Heart left ventricle (tissue), 16 donors: ENCODE data around the gene CHCHD6. TPM values are rescaled to one million over a fixed set of nuclear protein-coding genes. Genes with fewer than 3 reads are reported as not detected.

Source experiments
- ATAC-seq, 4 donors: fragments of 200-7000 bp; cut with Tn5 transposase; one replicate each; pipeline ENCODE4 v1.9.1; 2020 to 2022; ENCODE audit warnings: moderate library complexity in 4 of 4, mild to moderate bottlenecking in 3 of 4, moderate number of reproducible peaks in 1 of 4
- DNase-seq, 5 donors: peaks; one replicate each; pipeline ENCODE4 v3.0.0-alpha.2; 2020
- H3K27ac ChIP-seq, 12 donors: fragments of 200-600 bp; sonication (generic) in 4 of 12; one replicate each; pipeline versions ENCODE4 v1.5.0 to v1.8.0; 2016 to 2022; ENCODE audit warnings: mild to moderate bottlenecking in 2 of 12
- H3K27me3 ChIP-seq, 9 donors: fragments of 200-600 bp; sonication (generic) in 2 of 9; one replicate each; pipeline versions ENCODE4 v1.5.1 to v1.8.0; 2016 to 2022; ENCODE audit warnings: mild to moderate bottlenecking in 3 of 9
- H3K36me3 ChIP-seq, 9 donors: fragments of 200-600 bp; sonication (generic) in 2 of 9; one replicate each; pipeline versions ENCODE4 v1.5.0 to v1.8.0; 2018 to 2022; ENCODE audit warnings: mild to moderate bottlenecking in 2 of 9
- H3K4me1 ChIP-seq, 12 donors: fragments of 200-600 bp; sonication (generic) in 4 of 12; one replicate each; pipeline versions ENCODE4 v1.5.0 to v1.8.0; 2016 to 2022; ENCODE audit warnings: mild to moderate bottlenecking in 3 of 12
- H3K4me3 ChIP-seq, 12 donors: fragments of 200-600 bp; sonication (generic) in 4 of 12; one replicate each; pipeline versions ENCODE4 v1.5.0 to v1.8.0; 2017 to 2022; ENCODE audit warnings: mild to moderate bottlenecking in 9 of 12, moderate library complexity in 4 of 12
- H3K9me3 ChIP-seq, 12 donors: fragments of 200-600 bp; sonication (generic) in 4 of 12; one replicate each; pipeline versions ENCODE4 v1.5.0 to v1.8.0; 2016 to 2022; ENCODE audit warnings: mild to moderate bottlenecking in 1 of 12
- CTCF ChIP-seq, 12 donors: fragments of 200-600 bp; sonication (generic) in 4 of 12; IDR thresholded peaks; one replicate each; pipeline versions ENCODE4 v1.5.0 to v1.8.0; 2018 to 2022; ENCODE audit warnings: antibody characterized with exemption in 12 of 12, mild to moderate bottlenecking in 5 of 12
- POLR2A ChIP-seq, 2 donors: fragments of 450-650 bp; IDR thresholded peaks; one replicate each; pipeline ENCODE4 v1.6.1; 2017; ENCODE audit warnings: antibody characterized with exemption in 2 of 2, mild to moderate bottlenecking in 2 of 2, moderate library complexity in 2 of 2
- WGBS, 4 donors: extraction: QIAGEN DNeasy Blood & Tissue Kit in 2 of 4; methylation state at CpG; one replicate each; pipeline versions ENCODE4 v1.1.5 to v1.1.7; 2013 to 2018; 5-methylcytosine and 5-hydroxymethylcytosine counted together
- intact Hi-C, 10 donors: fragments of 100-400 bp; cut with DNase I; formaldehyde crosslinking; loops; one replicate each; pipeline versions ENCODE4 v1.11.1 to v1.14.2; 2022
- polyA plus RNA-seq, 2 donors: library from polyadenylated mRNA; stranded (reverse); fragments of 200-250 nt; gene quantifications; one replicate each; pipeline ENCODE4 v1.2.3, GENCODE V29; 2013
- total RNA-seq, 9 donors: library from RNA; depleted of rRNA in 2 of 9; stranded (reverse); fragments of >200 nt in 2 of 9; fragmentation: NEBNext Ultra II Directional in 3 of 9; extraction: Animal tissue kit (Norgen Biotek cat#: 25700) in 3 of 9; gene quantifications; one replicate each; pipeline versions ENCODE4 v1.1.0 to v1.2.4, GENCODE V29; 2016 to 2023
- donor health status: ischemic (EF 13 %, LVEDD 7.1; RV severe dilation, severe dysfunction).
- donor health status: healthy with polysubstance abuse.
- donor health status: DM: no; HTN: yes; CAD: no.
- donor health status: DM: no; HTN: no; CAD: no.
- donor health status: ischemic (EF 25% LVEDD 6.9; RV normal size, moderate dysfunction).
- donor health status: ischemic (EF 25% LVEDD 5.7; RV mildly dilated, moderate dysfunction).
- donor health status: healthy.
- donor health status: DM: yes; HTN: yes; CAD: no.
- donor health status: ischemic (EF 35%, LVEDD 5.7; RV mildly dilated, moderate dysfunction).
- donor health status: nonischemic (EF 11% LVEDD 7.7; RV severe dilation, severe dysfunction).
- donor health status: DM: yes; HTN: yes; CAD: no.
- donor health status: PGD.
- donor health status: ischemic (EF 29% LVEDD 5.4; RV normal size, mild dysfunction).
- donor health status: nonischemic (EF 23%, LVEDD 6.1; RV moderate dilation, normal function).

Gene CHCHD6
- total and polyA plus RNA-seq, 11 donors, result 7.7 to 29.3 (median 11.6) TPM

GRCh38 chr3:126749931-126750755 lies 46.1 kb downstream of the CHCHD6 start:
- TF ChIP-seq POLR2A (IDR thresholded peaks at IDR 0.05), result no peak
- no peak for TF ChIP-seq CTCF (IDR thresholded peaks at IDR 0.05)
- Histone ChIP-seq H3K27me3 (no peaks in the 10 kb centered on the region), H3K36me3 (no peaks in the 10 kb centered on the region), H3K9me3 (no peaks in the 10 kb centered on the region), H3K4me3 (no peak overlapping the region), H3K27ac (no peak overlapping the region), H3K4me1 (peaks cover 0 to 59% (median 22%) of the 10 kb centered on the region in 12 donors)
- 85 to 98% (median 92%) methylated on average over 5 to 8 of the region's 8 CpGs for WGBS, 4 donors
- ATAC-seq (no peak), DNase-seq (no peak)
- intact Hi-C loops, result loop anchor here (5.0 to 10.0 kb wide), 12 partner anchors 68 to 797 kb away; partner anchors contain the start of gene PLXNA1 (in 4 of the 10)

- Histone ChIP-seq H3K9me3 (no peaks in the 10 kb centered on the region), H3K27ac (no peak overlapping the region), H3K36me3 (no peaks in the 10 kb centered on the region), H3K4me1 (peaks cover 0 to 53% (median 19%) of the 10 kb centered on the region in 12 donors), H3K27me3 (no peaks in the 10 kb centered on the region), H3K4me3 (no peak overlapping the region)
- intact Hi-C loops, result loop anchor here (5.0 to 10.0 kb wide), 11 partner anchors 68 to 797 kb away; partner anchors contain the start of gene PLXNA1 (in 4 of the 10)
- DNase-seq (no peak), ATAC-seq (no peak)
- 64 to 72% (median 70%) methylated on average over 4 of the region's 4 CpGs for WGBS, 4 donors
- no peak for TF ChIP-seq POLR2A (IDR thresholded peaks at IDR 0.05)
- no peak for TF ChIP-seq CTCF (IDR thresholded peaks at IDR 0.05)
Measured at GRCh38 chr3:126750756-126751121, 46.7 kb downstream of the CHCHD6 start.

- Histone ChIP-seq H3K4me1 (peaks cover 0 to 45% (median 17%) of the 10 kb centered on the region in 12 donors), H3K36me3 (no peaks in the 10 kb centered on the region), H3K9me3 (no peaks in the 10 kb centered on the region), H3K27ac (no peak overlapping the region), H3K4me3 (no peak overlapping the region), H3K27me3 (no peaks in the 10 kb centered on the region)
- DNase-seq, result no peak
- intact Hi-C loops, result loop anchor here (1.0 to 10.0 kb wide), 17 partner anchors 69 to 796 kb away; partner anchors contain the start of gene PLXNA1 (in 8 of the 10)
- peak in 1 of 4 donors; percentile 3 for ATAC-seq
- TF ChIP-seq POLR2A (IDR thresholded peaks at IDR 0.05), result no peak
- TF ChIP-seq CTCF (IDR thresholded peaks at IDR 0.05), result no peak
- 56 to 66% (median 61%) methylated on average over 7 of the region's 7 CpGs for WGBS, 4 donors
Measured at GRCh38 chr3:126751611-126752302, 47.7 kb downstream of the CHCHD6 start.
